HL-60 (cell line): ENCODE data around the gene ZSWIM3.
A peak's percentile ranks its signal among the peaks of the same experiment; 100 is the strongest.

Experiments used
- DNase-seq, 2 experiments: peaks; one replicate each; pipeline ENCODE4 v3.0.0-alpha.2; 2010 to 2020; ENCODE audit warnings: low read depth in 1 of 2, low spot score in 1 of 2
- H3K27ac ChIP-seq: fragments of 250-450 bp; sonication (Bioruptor Pico); replicated peaks from 2 replicates; pipeline ENCODE4 v1.5.1; 2020; ENCODE audit warnings: mild to moderate bottlenecking, moderate library complexity
- H3K27me3 ChIP-seq: fragments of 250-450 bp; sonication (Bioruptor Pico); 2 replicates; pipeline ENCODE4 v1.5.1; 2021; ENCODE audit warnings: mild to moderate bottlenecking, moderate library complexity; ENCODE audit not compliant: insufficient read depth, poor library complexity, severe bottlenecking
- H3K4me3 ChIP-seq: replicated peaks from 2 replicates; pipeline ENCODE4 v1.5.1; 2011; ENCODE audit warnings: mild to moderate bottlenecking, control low read depth, low read length; ENCODE audit not compliant: insufficient read depth
- CTCF ChIP-seq: IDR thresholded peaks from one replicate; pipeline ENCODE4 v1.5.1; 2011; ENCODE audit warnings: low read length, control low read depth, inconsistent platforms; ENCODE audit not compliant: insufficient read depth
- GABPA ChIP-seq: IDR thresholded peaks from 2 replicates; pipeline ENCODE4 v1.6.1; 2012; ENCODE audit warnings: low read depth
- POLR2AphosphoS5 ChIP-seq: IDR thresholded peaks from 2 replicates; pipeline ENCODE4 v1.6.1; 2012; ENCODE audit warnings: low read depth
- REST ChIP-seq: IDR thresholded peaks from 2 replicates; pipeline ENCODE4 v1.6.1; 2012; ENCODE audit warnings: low read depth; ENCODE audit not compliant: insufficient replicate concordance
- SPI1 ChIP-seq: IDR thresholded peaks from 2 replicates; pipeline ENCODE4 v1.6.1; 2012; ENCODE audit warnings: low read depth, mild to moderate bottlenecking, borderline replicate concordance

ZSWIM3 gene

GRCh38 chr20:45834797-45835161 lies 22.6 kb upstream of the ZSWIM3 start:
- Histone ChIP-seq H3K27me3 (no peaks in the 10 kb centered on the region), H3K4me3 (no peak overlapping the region), H3K27ac (peak overlapping the region; percentile 6; the same call in 1 of the 2 replicates)
- DNase-seq, result no peak
- TF ChIP-seq CTCF (no peak), REST (no peak), POLR2AphosphoS5 (no peak), GABPA (no peak), SPI1 (no peak)

- TF ChIP-seq POLR2AphosphoS5 (no peak), REST (no peak), SPI1 (peak; percentile 83), GABPA (no peak), CTCF (no peak)
- Histone ChIP-seq H3K27ac (peak overlapping the region; percentile 6; the same call in 1 of the 2 replicates), H3K4me3 (no peak overlapping the region), H3K27me3 (no peaks in the 10 kb centered on the region)
- peak in 1 of 2 experiments; percentile 56 for DNase-seq
These were observed 22.1 kb upstream of the ZSWIM3 start for GRCh38 chr20:45835329-45835765.

- H3K4me3 ChIP-seq, result no peak overlapping the region
- TF ChIP-seq CTCF, result no peak
- no peak for TF ChIP-seq SPI1
- TF ChIP-seq GABPA, result no peak
- TF ChIP-seq REST, result no peak
- TF ChIP-seq POLR2AphosphoS5, result no peak
- no peak for DNase-seq
- no peak overlapping the region; the same call in 1 of the 2 replicates for H3K27ac ChIP-seq
- H3K27me3 ChIP-seq, result no peaks in the 10 kb centered on the region
These were observed 21.6 kb upstream of the ZSWIM3 start for GRCh38 chr20:45835825-45836224.
